Globus pallidus (tissue), 1 donor: ENCODE measurements around the gene GPR62.

ENCODE experiments used
- DNase-seq: peaks from one replicate; pipeline ENCODE4 v3.0.0-alpha.2; 2015; ENCODE audit warnings: low spot score

Gene GPR62

GRCh38 chr3:51938780-51939425, 16.3 kb upstream of the GPR62 start:
- DNase-seq: no peak

GRCh38 chr3:51940648-51941462, 14.3 kb upstream of the GPR62 start:
- no peak for DNase-seq

GRCh38 chr3:51941463-51941797, 13.8 kb upstream of the GPR62 start:
- no peak for DNase-seq

- DNase-seq: peak; percentile 100
These were observed 13.2 kb upstream of the GPR62 start, which contains the start of the genes PARP3 and RRP9 for GRCh38 chr3:51941798-51942602. Gene PARP3 (plus strand): TSS chr3:51942363. CDS start chr3:51943356, 993 bp downstream. Gene RRP9 (minus strand): TSS chr3:51941904. CDS start chr3:51941867, 37 bp downstream.

GRCh38 chr3:51942603-51943450, 12.4 kb upstream of the GPR62 start:
- DNase-seq: no peak

- no peak for DNase-seq
These were observed 11.5 kb upstream of the GPR62 start for GRCh38 chr3:51943451-51944391.

- DNase-seq: no peak
These were observed 10.6 kb upstream of the GPR62 start for GRCh38 chr3:51944451-51945021.

GRCh38 chr3:51945031-51945840, 9.9 kb upstream of the GPR62 start:
- no peak for DNase-seq

GRCh38 chr3:51945926-51946705, 9.1 kb upstream of the GPR62 start:
- no peak for DNase-seq

- no peak for DNase-seq
These were observed 8.4 kb upstream of the GPR62 start for GRCh38 chr3:51946796-51947195.

GRCh38 chr3:51947215-51947900, 7.8 kb upstream of the GPR62 start:
- DNase-seq: no peak

- no peak for DNase-seq
These were observed 7.1 kb upstream of the GPR62 start for GRCh38 chr3:51948016-51948580.

GRCh38 chr3:51949121-51949520, 6.1 kb upstream of the GPR62 start:
- DNase-seq: no peak

- no peak for DNase-seq
These were observed 4.3 kb upstream of the GPR62 start for GRCh38 chr3:51950899-51951298.

GRCh38 chr3:51953445-51953844, 1.7 kb upstream of the GPR62 start:
- DNase-seq: no peak

- no peak for DNase-seq
These were observed 1.1 kb upstream of the GPR62 start for GRCh38 chr3:51954105-51954504.

- DNase-seq: no peak
These were observed 468 bp upstream of the GPR62 start for GRCh38 chr3:51954713-51955112.
